ENCODE results near the gene DUSP18. TPM values are rescaled to one million over a fixed set of nuclear protein-coding genes. Genes with fewer than 3 reads are reported as not detected.
A peak's percentile ranks its signal among the peaks of the same experiment; 100 is the strongest.

DUSP18 gene
- total and polyA plus RNA-seq, 2 of the 4 experiments (the other 2 are of a cell fraction), result 14.9 TPM

- H3K27ac ChIP-seq (ENCODE audit: insufficient read depth, low read length), result no peak overlapping the region; the same call in 1 of the 2 replicates
- H3K23ac ChIP-seq (ENCODE audit: low read depth, low read length), result no peak overlapping the region
- no peak overlapping the region for H3K9ac ChIP-seq (ENCODE audit: low read depth, low read length)
- H3K4me2 ChIP-seq (ENCODE audit: low read depth, low read length), result no peak overlapping the region
- H3K14ac ChIP-seq (replicated peaks; ENCODE audit: low read depth, low read length), result peak overlapping the region; percentile 43; the same call in 1 of the 2 replicates
- no peak for TF ChIP-seq SMC3 (IDR thresholded peaks at IDR 0.05; ENCODE audit: low read depth, low read length)
- no peak for TF ChIP-seq MAZ (IDR thresholded peaks at IDR 0.05; ENCODE audit: borderline replicate concordance, low read depth, low read length)
- no peak for TF ChIP-seq RAD21 (IDR thresholded peaks at IDR 0.05; ENCODE audit: low read length)
- TF ChIP-seq RCOR1 (IDR thresholded peaks at IDR 0.05; ENCODE audit: insufficient replicate concordance, low read length), result no peak
- no peak for TF ChIP-seq USF2 (IDR thresholded peaks at IDR 0.05; ENCODE audit: low read depth, low read length)
- no peak for TF ChIP-seq RFX5 (IDR thresholded peaks at IDR 0.05; ENCODE audit: low read depth, low read length)
- no peak for TF ChIP-seq POLR2A (IDR thresholded peaks at IDR 0.05; ENCODE audit: low read depth, low read length)
- TF ChIP-seq BHLHE40 (IDR thresholded peaks at IDR 0.05; ENCODE audit: low read depth, low read length), result no peak
- TF ChIP-seq MXI1 (IDR thresholded peaks at IDR 0.05; ENCODE audit: borderline replicate concordance, low read depth, low read length), result no peak
- TF ChIP-seq CEBPB (IDR thresholded peaks at IDR 0.05; ENCODE audit: low read depth, low read length), result no peak
- TF ChIP-seq NFE2L2 (IDR thresholded peaks at IDR 0.05; ENCODE audit: low read depth, low read length), result no peak
- no peak for TF ChIP-seq FOS (IDR thresholded peaks at IDR 0.05; ENCODE audit: low read depth, low read length)
- no peak for TF ChIP-seq CHD1 (IDR thresholded peaks at IDR 0.05; ENCODE audit: low read depth, low read length)
- no peak for TF ChIP-seq ELK1 (IDR thresholded peaks at IDR 0.05; ENCODE audit: borderline replicate concordance, low read depth, low read length)
- no peak for TF ChIP-seq MAFK (IDR thresholded peaks at IDR 0.05; ENCODE audit: low read depth, low read length)
- H4K20me1 ChIP-seq (ENCODE audit: insufficient read depth, low read length), result peaks cover 3% of the 10 kb centered on the region
- in situ Hi-C loops (cut with MboI; ENCODE audit: low sequenced_read_pairs) (no loop called here), dilution Hi-C loops (cut with HindIII; ENCODE audit: low sequenced_read_pairs, unreplicated experiment) (no loop called here), intact Hi-C loops (cut with micrococcal nuclease) (no loop called here)
- peak overlapping the region; percentile 88 for H2AFZ ChIP-seq (replicated peaks; ENCODE audit: low read length, poor library complexity)
- H3K27me3 ChIP-seq (ENCODE audit: control insufficient read depth, insufficient read depth, low read length), result no peaks in the 10 kb centered on the region
- H4K5ac ChIP-seq (ENCODE audit: low read depth, low read length), result no peak overlapping the region; the same call in 1 of the 2 replicates
- peaks cover 7 to 29% of the 10 kb centered on the region in 2 experiments; a peak in 3 of 4 replicates for H3K79me1 ChIP-seq (ENCODE audit: low read depth in 1 of 2, low read length in 2 of 2)
- H2BK15ac ChIP-seq (ENCODE audit: low read depth, low read length), result peak overlapping the region; percentile 66; the same call in 1 of the 3 replicates
- no peak for ATAC-seq (ENCODE audit: low read depth)
- BruUV-seq (replicated peaks), result no TSS peak
- peak overlapping the region; percentile 61 for H3K4ac ChIP-seq (ENCODE audit: low read depth, low read length)
- H3K9me3 ChIP-seq (ENCODE audit: control insufficient read depth, insufficient read depth, low read length), result no peaks in the 10 kb centered on the region
- H2AK9ac ChIP-seq (replicated peaks; ENCODE audit: low read depth, low read length, poor library complexity), result peak overlapping the region; percentile 57
- peaks cover 9% of the 10 kb centered on the region for H3K4me1 ChIP-seq (ENCODE audit: control insufficient read depth, insufficient read depth, low read length)
- CTCF ChIA-PET, result no interaction called here
- H3K9me1 ChIP-seq (ENCODE audit: insufficient read depth, low read length), result peaks cover 15% of the 10 kb centered on the region
- WGBS, 2 experiments (ENCODE audit: extremely low coverage in 2 of 2, insufficient read length in 1 of 2), result no CpG with 5 or more reads among the region's 3 CpGs
- H2BK5ac ChIP-seq (ENCODE audit: low read depth, low read length, poor library complexity, severe bottlenecking), result peak overlapping the region; percentile 40
- 0 out of 2 replicates have a peak overlapping the region, but pooled peaks have one; percentile 43 for H2BK20ac ChIP-seq (ENCODE audit: low read depth, low read length)
- peak overlapping the region; percentile 30; the same call in 1 of the 2 replicates for H2BK120ac ChIP-seq (ENCODE audit: low read depth, low read length)
- DNase-seq, result no peak
- H4K8ac ChIP-seq (ENCODE audit: low read depth in 2 of 2, low read length in 2 of 2), result peak overlapping the region; percentile 63 to 75; a peak in 3 of 4 replicates
- H3K18ac ChIP-seq (ENCODE audit: low read depth, low read length), result no peak overlapping the region
- H3K4me3 ChIP-seq (ENCODE audit: insufficient read depth, low read depth, low read length), result no peak overlapping the region
- H4K91ac ChIP-seq (ENCODE audit: insufficient read depth, low read depth, low read length), result peak overlapping the region; percentile 60; the same call in 1 of the 2 replicates
- H2AK5ac ChIP-seq (ENCODE audit: low read depth, low read length), result peak overlapping the region; percentile 73
- H3K56ac ChIP-seq (ENCODE audit: extremely low read depth, insufficient read depth, low read length), result no peak overlapping the region
- H3K36me3 ChIP-seq (ENCODE audit: control insufficient read depth, insufficient read depth, low read length), result no peaks in the 10 kb centered on the region
- POLR2A ChIA-PET (ENCODE audit: unreplicated experiment), result no interaction called here
Measured at GRCh38 chr22:30648825-30649224, 18.9 kb downstream of the DUSP18 start.
